Liver (tissue), 9 donors: ENCODE data around the gene ARHGEF4. TPM values are rescaled to one million over a fixed set of nuclear protein-coding genes. Genes with fewer than 3 reads are reported as not detected.
"Not testable (repeated sequence)": the region's sequence is repeated elsewhere in the genome, so short reads cannot be mapped to it uniquely, and the experiment has no call there.

Source experiments
- DNase-seq: peaks from one replicate; pipeline ENCODE4 v3.0.0-alpha.2; 2017; ENCODE audit warnings: low spot score
- H3K27ac ChIP-seq, 2 donors: one replicate each; pipeline ENCODE4 v1.7.0; 2013; ENCODE audit warnings: inconsistent platforms in 2 of 2, low read length in 2 of 2, control low read depth in 1 of 2, low read depth in 1 of 2, mild to moderate bottlenecking in 1 of 2
- H3K27me3 ChIP-seq, 4 donors: one replicate each; pipeline versions ENCODE4 v1.6.1 to v1.7.0; 2013; ENCODE audit warnings: low read length in 3 of 4, inconsistent platforms in 1 of 4, mild to moderate bottlenecking in 1 of 4, moderate library complexity in 1 of 4; ENCODE audit not compliant: control insufficient read depth in 4 of 4, insufficient read depth in 4 of 4
- H3K36me3 ChIP-seq, 4 donors: one replicate each; pipeline versions ENCODE4 v1.6.1 to v1.7.0; 2013; ENCODE audit warnings: low read length in 3 of 4, mild to moderate bottlenecking in 3 of 4, low read depth in 1 of 4, moderate library complexity in 1 of 4; ENCODE audit not compliant: control insufficient read depth in 4 of 4, insufficient read depth in 3 of 4
- H3K4me1 ChIP-seq, 4 donors: one replicate each; pipeline versions ENCODE4 v1.6.1 to v1.7.0; 2013; ENCODE audit warnings: low read length in 3 of 4, mild to moderate bottlenecking in 3 of 4, moderate library complexity in 1 of 4; ENCODE audit not compliant: control insufficient read depth in 4 of 4, insufficient read depth in 4 of 4
- H3K4me3 ChIP-seq, 3 donors: one replicate each; pipeline versions ENCODE4 v1.6.1 to v1.7.0; 2013; ENCODE audit warnings: low read length in 3 of 3, control low read depth in 1 of 3, low read depth in 1 of 3, mild to moderate bottlenecking in 1 of 3
- H3K9ac ChIP-seq, 2 donors: one replicate each; pipeline ENCODE4 v1.7.0; 2013; ENCODE audit warnings: low read length in 2 of 2, mild to moderate bottlenecking in 2 of 2, moderate library complexity in 2 of 2, control low read depth in 1 of 2, low read depth in 1 of 2
- H3K9me3 ChIP-seq, 4 donors: one replicate each; pipeline versions ENCODE4 v1.6.1 to v1.7.0; 2013; ENCODE audit warnings: low read length in 3 of 4; ENCODE audit not compliant: control insufficient read depth in 4 of 4
- CTCF ChIP-seq: fragments of 150-350 bp; IDR thresholded peaks from 2 replicates; pipeline ENCODE4 v1.5.1; 2017; ENCODE audit warnings: improper control_type of control experiment, low read depth, low read length; ENCODE audit not compliant: missing input control
- EGR1 ChIP-seq, 2 donors: IDR thresholded peaks; 2 replicates each; pipeline ENCODE4 v1.6.1; 2016 to 2018; ENCODE audit warnings: antibody characterized with exemption in 2 of 2, low read depth in 2 of 2
- FOXA2 ChIP-seq: IDR thresholded peaks from 2 replicates; pipeline ENCODE4 v1.6.1; 2016; ENCODE audit warnings: antibody characterized with exemption
- HNF4A ChIP-seq, 2 donors: conservative IDR thresholded peaks; 2 replicates each; pipeline ENCODE4 v1.6.1; 2016; ENCODE audit warnings: antibody characterized with exemption in 2 of 2, mild to moderate bottlenecking in 2 of 2
- HNF4G ChIP-seq: IDR thresholded peaks from 2 replicates; pipeline ENCODE4 v1.6.1; 2016; ENCODE audit warnings: antibody characterized with exemption
- JUND ChIP-seq, 2 donors: IDR thresholded peaks; 2 replicates each; pipeline ENCODE4 v1.6.1; 2016; ENCODE audit warnings: antibody characterized with exemption in 2 of 2
- NR2F2 ChIP-seq: IDR thresholded peaks from 2 replicates; pipeline ENCODE4 v1.6.1; 2016; ENCODE audit warnings: antibody characterized with exemption
- RAD21 ChIP-seq, 2 donors: IDR thresholded peaks; 2 replicates each; pipeline ENCODE4 v1.6.1; 2016; ENCODE audit warnings: antibody characterized with exemption in 2 of 2, mild to moderate bottlenecking in 2 of 2
- REST ChIP-seq: IDR thresholded peaks from 2 replicates; pipeline ENCODE4 v1.6.1; 2016; ENCODE audit warnings: antibody characterized with exemption, mild to moderate bottlenecking
- RXRA ChIP-seq, 2 donors: IDR thresholded peaks; 2 replicates each; pipeline ENCODE4 v1.6.1; 2017 to 2018; ENCODE audit warnings: antibody characterized with exemption in 2 of 2, mild to moderate bottlenecking in 1 of 2
- SP1 ChIP-seq: IDR thresholded peaks from 2 replicates; pipeline ENCODE4 v1.6.1; 2018; ENCODE audit warnings: antibody characterized with exemption, mild to moderate bottlenecking
- TAF1 ChIP-seq: conservative IDR thresholded peaks from 2 replicates; pipeline ENCODE4 v1.6.1; 2016; ENCODE audit warnings: antibody characterized with exemption, mild to moderate bottlenecking
- YY1 ChIP-seq: IDR thresholded peaks from 2 replicates; pipeline ENCODE4 v1.6.1; 2016; ENCODE audit warnings: antibody characterized with exemption, mild to moderate bottlenecking
- WGBS: extraction: QIAGEN DNeasy Blood & Tissue Kit; methylation state at CpG from one replicate; pipeline ENCODE4 v1.1.7; 2013; 5-methylcytosine and 5-hydroxymethylcytosine counted together
- polyA plus RNA-seq, 2 donors: library from polyadenylated mRNA; stranded (reverse) in 1 of 2; unstranded in 1 of 2; fragments of 200-250 nt in 1 of 2; fragments of >200 nt in 1 of 2; fragmentation: Nextera tagmentation in 1 of 2; extraction: Ambion mirVana in 1 of 2; gene quantifications; one replicate each; pipeline versions ENCODE4 v1.2.1 to v1.2.3, GENCODE V29; 2013 to 2015
- total RNA-seq, 2 donors: library from RNA; depleted of rRNA; stranded (reverse); fragments of >200 nt; gene quantifications; one replicate each; pipeline ENCODE4 v1.2.3, GENCODE V29; 2014
- TF ChIP-seq, protein P1 (sequence below): IDR thresholded peaks from 2 replicates; pipeline ENCODE4 v1.6.1; 2016; ENCODE audit warnings: antibody characterized with exemption
- donor health status: healthy.
- donor health status: healthy.
- donor health status: healthy.
- donor health status: healthy.
- donor health status: healthy.

ARHGEF4 gene
- total and polyA plus RNA-seq, 4 donors: 0.08 TPM; not detected in 2

GRCh38 chr2:130987519-130988425, 151.1 kb downstream of the ARHGEF4 start (continued):
- TF ChIP-seq REST: no peak
- no peak for TF ChIP-seq NR2F2
- TF ChIP-seq HNF4G: no peak
- no peak for TF ChIP-seq YY1

- H3K36me3 ChIP-seq, DNase-seq: not testable (repeated sequence)
Observed at GRCh38 chr2:130991446-130991845, 154.7 kb downstream of the ARHGEF4 start.

GRCh38 chr2:130992003-130992402, 155.3 kb downstream of the ARHGEF4 start:
- 94% methylated on average over 10 of the region's 10 CpGs for WGBS
- not testable (repeated sequence) for DNase-seq, H3K9ac ChIP-seq

More at GRCh38 chr2:130991446-130991845, 154.7 kb downstream of the ARHGEF4 start:
- H3K27me3 ChIP-seq, H3K27ac ChIP-seq, H3K9me3 ChIP-seq, H3K4me1 ChIP-seq, H3K9ac ChIP-seq, H3K4me3 ChIP-seq: not testable (repeated sequence)
- 95% methylated on average over 32 of the region's 32 CpGs for WGBS

GRCh38 chr2:130996691-130997090, 160.0 kb downstream of the ARHGEF4 start:
- Histone ChIP-seq H3K27ac (no peak overlapping the region), H3K36me3 (no peaks in the 10 kb centered on the region), H3K27me3 (no peaks in the 10 kb centered on the region), H3K4me3 (no peak overlapping the region), H3K9ac (no peak overlapping the region), H3K4me1 (no peaks in the 10 kb centered on the region), H3K9me3 (no peaks in the 10 kb centered on the region)
- TF ChIP-seq, protein P1, sequence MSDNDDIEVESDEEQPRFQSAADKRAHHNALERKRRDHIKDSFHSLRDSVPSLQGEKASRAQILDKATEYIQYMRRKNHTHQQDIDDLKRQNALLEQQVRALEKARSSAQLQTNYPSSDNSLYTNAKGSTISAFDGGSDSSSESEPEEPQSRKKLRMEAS: no peak
- TF ChIP-seq EGR1 (IDR thresholded peaks at IDR 0.05; ENCODE audit: low read depth in 2 of 2) (no peak), JUND (IDR thresholded peaks at IDR 0.05) (no peak), HNF4G (no peak), YY1 (no peak), RXRA (IDR thresholded peaks at IDR 0.05) (no peak), TAF1 (no peak), REST (no peak), RAD21 (IDR thresholded peaks at IDR 0.05) (no peak), SP1 (no peak), FOXA2 (no peak), CTCF (no peak), HNF4A (conservative IDR thresholded peaks at IDR 0.05) (no peak)
- DNase-seq: no peak
- 66% methylated on average over 3 of the region's 3 CpGs for WGBS

More at GRCh38 chr2:130992003-130992402, 155.3 kb downstream of the ARHGEF4 start:
- not testable (repeated sequence) for H3K9me3 ChIP-seq, H3K4me3 ChIP-seq, H3K4me1 ChIP-seq, H3K36me3 ChIP-seq, H3K27ac ChIP-seq, H3K27me3 ChIP-seq
